HG03108 (cell line): ENCODE results near the gene MPPE1.
"Not testable (repeated sequence)": the region's sequence is repeated elsewhere in the genome, so short reads cannot be mapped to it uniquely, and the experiment has no call there.

Experiments
- ATAC-seq: cut with Tn5 transposase; IDR thresholded peaks from one replicate; pipeline ENCODE4 v1.9.1; 2021; ENCODE audit warnings: moderate library complexity; ENCODE audit not compliant: unreplicated experiment

Gene MPPE1

GRCh38 chr18:11927497-11927896 is 19.4 kb upstream of the MPPE1 start:
- no peak for ATAC-seq

DNA sequence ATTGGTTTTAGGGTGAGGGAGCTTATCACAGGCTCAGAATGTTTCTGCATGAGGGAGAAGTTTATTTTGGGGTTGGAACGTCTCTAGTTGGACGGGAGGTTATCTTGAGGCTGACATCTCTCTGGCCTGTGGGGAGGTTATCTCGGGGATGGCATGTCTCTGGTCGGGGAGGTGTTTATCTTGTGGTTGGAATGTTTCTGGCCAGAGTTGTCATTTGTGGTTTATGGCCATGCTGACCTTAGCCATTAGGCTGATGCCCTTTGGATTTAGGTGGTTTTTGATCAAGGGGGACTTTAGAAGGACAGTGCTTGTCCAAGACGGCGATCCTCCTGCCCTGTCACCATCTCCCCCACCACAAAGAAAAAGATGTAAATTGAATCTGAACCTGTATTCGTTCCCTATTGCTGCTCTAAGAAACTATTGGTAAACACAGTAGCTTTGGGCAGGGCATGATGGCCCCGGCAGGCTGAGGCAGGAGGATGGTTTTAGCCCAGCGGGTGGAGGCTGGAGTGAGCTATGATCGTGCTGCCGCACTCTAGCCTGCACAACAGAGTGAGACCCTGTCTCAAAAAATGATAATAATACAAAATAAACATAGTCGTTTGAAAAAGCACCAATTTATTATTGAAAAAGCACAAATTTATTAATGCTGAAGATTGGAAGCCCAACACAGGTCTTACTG is 17.8 kb upstream of the MPPE1 start:
- no peak for ATAC-seq

- ATAC-seq, result no peak
Observed at GRCh38 chr18:11923450-11923849, 15.3 kb upstream of the MPPE1 start.

- not testable (repeated sequence) for ATAC-seq
Observed at GRCh38 chr18:11919522-11919921, 11.4 kb upstream of the MPPE1 start.

DNA sequence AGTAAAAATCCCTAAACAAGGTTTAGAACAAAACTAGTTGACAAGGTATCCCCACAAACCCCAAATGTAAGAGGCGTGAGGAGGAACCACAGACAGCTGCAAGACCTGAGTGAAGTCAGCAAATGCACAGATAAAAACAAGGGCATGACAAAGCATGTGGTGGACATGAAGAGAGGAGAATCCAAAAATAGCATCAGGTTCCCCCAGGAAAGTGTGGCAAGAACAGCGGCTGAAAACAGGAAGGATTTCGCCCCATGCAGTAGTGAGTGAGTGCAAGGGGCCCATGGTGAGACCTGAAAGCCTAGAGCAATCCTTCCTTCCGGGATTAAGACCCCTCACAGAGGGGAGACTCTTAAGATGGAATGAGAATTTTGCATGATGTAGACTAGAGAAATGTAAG is 8.8 kb upstream of the MPPE1 start:
- ATAC-seq, result not testable (repeated sequence)

- no peak for ATAC-seq
Observed at GRCh38 chr18:11909591-11910026, 1.5 kb upstream of the MPPE1 start.

GRCh38 chr18:11909061-11909455 is 941 bp upstream of the MPPE1 start:
- no peak for ATAC-seq

GRCh38 chr18:11906926-11907874 is 917 bp downstream of the MPPE1 start:
- ATAC-seq, result no peak

DNA sequence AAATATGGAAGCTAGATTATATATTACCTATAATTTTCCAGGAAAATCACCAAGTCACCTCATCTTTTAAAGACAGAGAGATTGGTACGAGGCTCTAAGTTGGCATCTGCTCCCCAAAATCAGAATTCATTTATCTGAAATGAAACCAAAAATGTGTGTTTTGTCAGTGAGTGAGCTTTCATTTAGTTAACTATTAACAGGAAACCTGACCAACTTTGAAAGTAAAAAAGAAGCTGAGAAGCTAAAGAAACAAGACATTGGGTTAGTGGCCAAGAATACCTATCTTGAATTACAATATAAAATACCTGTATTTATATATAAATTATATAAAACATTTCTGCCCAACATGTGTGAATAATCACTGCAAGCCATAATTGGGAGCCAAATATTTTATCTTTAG is 1.9 kb downstream of the MPPE1 start:
- no peak for ATAC-seq

GRCh38 chr18:11905613-11906012 is 2.5 kb downstream of the MPPE1 start:
- no peak for ATAC-seq

DNA sequence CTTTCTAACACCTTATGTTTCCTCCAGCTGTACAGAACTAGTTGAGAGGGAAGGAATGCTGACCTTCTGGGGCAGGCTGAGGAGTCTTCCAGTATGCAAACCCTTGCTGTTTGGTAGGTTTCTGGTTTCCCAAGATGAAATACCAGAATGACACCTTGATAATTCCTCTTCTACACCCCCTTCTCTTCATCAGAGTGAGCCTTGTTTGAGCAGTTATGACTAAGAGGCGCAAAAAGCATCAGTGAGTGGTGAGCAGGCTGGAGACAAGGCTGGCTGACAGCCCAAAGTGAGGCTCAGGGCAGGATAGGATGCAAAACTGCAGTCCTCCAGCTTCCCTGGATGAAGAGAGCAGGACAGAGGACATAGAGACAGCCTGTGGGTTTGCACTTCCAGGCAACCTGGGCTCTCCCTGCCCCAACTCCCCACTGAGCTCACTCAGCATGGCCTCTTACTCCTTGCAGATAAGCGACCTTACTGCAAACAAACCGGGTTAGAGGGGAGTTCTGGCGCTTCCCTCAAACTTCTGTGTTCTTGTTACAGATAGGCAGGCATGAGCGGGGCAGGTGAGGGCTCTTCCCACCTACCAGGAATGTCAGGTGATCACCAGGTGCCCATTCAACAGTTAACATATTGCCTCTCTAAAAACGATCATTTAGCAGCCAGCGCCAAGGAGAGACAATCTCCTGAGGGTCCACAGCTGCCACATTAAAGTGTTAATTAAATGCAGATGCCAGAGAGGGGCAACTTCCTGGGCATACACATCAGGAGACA is 5.4 kb downstream of the MPPE1 start:
- ATAC-seq, result no peak

- no peak for ATAC-seq
Observed at GRCh38 chr18:11901826-11902438, 6.2 kb downstream of the MPPE1 start.

DNA sequence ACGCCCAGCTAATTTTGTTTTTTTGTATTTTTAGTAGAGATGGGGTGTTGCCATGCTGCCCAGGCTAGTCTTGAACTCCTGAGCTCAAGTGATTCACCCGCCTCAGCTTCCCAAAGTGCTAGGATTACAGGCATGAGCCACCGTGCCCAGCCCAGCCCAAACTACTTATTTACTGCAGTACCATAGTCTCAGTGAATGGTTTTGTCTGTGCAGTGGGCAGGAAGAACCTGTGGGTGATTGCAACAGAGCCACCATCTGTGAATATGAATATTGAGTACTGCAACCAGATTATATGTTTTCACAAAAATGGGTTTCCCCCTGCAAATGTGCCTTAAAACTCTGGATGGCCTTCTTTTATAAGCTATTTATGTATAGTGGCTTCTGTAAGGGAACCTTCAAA is 9.1 kb downstream of the MPPE1 start:
- no peak for ATAC-seq

DNA sequence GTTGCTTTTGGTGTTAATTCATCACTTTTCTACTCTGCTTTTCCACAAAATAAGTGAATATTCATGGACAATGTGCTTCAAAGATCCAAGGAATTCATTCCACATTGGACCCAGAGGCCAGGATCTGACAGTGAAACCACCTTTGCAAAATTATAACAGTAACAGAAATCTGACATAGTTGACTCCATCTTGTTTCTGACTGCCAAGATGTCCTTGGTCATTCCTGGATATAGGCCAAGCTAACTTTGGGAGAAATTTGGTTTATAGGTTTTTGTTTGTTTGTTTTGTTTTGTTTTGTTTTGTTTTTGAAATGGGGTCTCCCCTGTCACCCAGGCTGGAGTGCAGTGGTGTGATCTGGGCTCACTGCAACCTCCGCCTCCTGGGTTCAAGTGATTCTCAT is 10.3 kb downstream of the MPPE1 start:
- no peak for ATAC-seq

DNA sequence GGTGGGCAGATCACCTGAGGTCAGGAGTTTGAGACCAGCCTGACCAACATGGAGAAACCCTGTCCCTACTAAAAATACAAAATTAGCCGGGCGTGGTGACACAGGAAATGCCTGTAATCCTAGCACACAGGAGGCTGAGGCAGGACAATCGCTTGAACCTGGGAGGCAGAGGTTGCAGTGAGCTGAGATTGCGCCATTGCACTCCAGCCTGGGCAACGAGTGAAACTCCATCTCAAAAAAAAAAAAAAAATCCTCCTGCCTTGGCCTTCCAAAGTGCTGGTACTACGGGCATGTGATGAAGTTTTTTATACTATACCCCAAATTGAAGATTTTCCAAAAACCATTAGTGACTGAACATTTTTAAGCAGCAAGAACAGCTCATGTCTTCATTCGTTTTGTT is 15.7 kb downstream of the MPPE1 start:
- ATAC-seq, result not testable (repeated sequence)

GRCh38 chr18:11891737-11892136 is 16.4 kb downstream of the MPPE1 start:
- no peak for ATAC-seq

- ATAC-seq, result no peak
Observed at GRCh38 chr18:11889284-11889683, 18.8 kb downstream of the MPPE1 start.

DNA sequence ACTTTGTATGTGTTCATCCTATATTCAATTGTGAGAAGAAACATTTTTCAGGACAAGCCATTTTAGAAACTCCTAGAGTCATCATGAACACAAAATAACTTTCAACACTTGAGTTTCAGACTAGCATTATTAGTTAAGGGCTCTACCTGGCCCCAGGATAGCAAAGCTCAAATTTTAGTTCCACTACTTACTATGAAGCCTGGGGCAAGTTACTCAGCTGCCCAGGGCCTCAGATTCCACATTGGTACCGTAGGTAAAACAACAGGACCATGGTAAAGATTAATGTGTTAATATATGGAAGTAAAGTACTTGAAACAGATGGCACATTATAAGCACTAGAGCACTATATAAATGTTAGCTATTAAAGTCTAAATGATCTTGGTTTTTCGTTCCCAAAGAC is 19.4 kb downstream of the MPPE1 start:
- no peak for ATAC-seq

DNA sequence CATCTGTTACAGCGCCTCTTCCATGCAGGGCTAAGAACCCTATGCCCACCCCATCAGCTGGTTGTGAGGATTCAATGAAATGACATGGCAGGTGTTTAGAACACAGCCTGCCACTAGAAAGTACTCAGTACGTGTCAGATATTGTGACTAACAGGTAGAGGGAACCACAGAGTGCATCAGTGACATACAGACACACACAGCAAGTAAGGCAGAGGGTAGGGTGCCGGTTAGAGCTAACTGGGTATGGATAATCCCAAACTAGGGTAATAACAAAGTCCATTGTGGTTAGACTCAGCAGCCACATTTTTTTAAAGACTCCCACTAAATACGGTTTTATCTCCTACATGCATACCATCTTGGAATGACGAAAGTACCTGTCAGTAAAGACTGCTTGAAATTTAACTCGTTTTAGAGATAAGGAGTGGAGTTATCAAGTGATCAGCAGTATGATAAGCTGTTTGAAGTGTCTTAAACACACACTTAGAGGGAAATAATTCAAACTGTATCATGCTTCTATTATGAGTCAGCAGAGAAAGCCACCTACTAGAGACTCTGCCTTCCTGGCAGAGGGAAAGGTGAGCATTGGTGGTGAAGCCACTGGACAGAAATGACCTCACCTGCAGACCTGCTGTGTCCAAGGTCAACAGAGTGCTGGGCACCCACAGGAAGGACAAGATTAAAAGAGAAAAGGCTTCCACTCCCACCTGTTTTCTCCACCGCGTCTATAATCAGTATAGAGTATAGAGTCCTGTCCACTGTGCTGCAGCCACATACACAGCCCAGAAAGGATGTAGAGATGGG is 20.6 kb downstream of the MPPE1 start:
- no peak for ATAC-seq

- ATAC-seq, result no peak
Observed at GRCh38 chr18:11886577-11887110, 21.5 kb downstream of the MPPE1 start.
